HepG2 (cell line): ENCODE data around the gene VWA7. TPM values are rescaled to one million over a fixed set of nuclear protein-coding genes. Genes with fewer than 3 reads are reported as not detected.

Experiments
- BORCS8-MEF2B ChIP-seq: sonication (generic); formaldehyde crosslinking; IDR thresholded peaks from 2 replicates; pipeline ENCODE4 v1.8.0; 2022; ENCODE audit warnings: mild to moderate bottlenecking, missing genetic modification reagents
- CBX2 ChIP-seq, 2 experiments: fragments of 200-600 bp in 1 of 2; sonication (generic); formaldehyde crosslinking in 1 of 2; IDR thresholded peaks; 2 replicates each; pipeline versions ENCODE4 v1.7.0 to v1.8.1; 2018 to 2022; ENCODE audit warnings: low read depth in 2 of 2, low read length in 1 of 2, mild to moderate bottlenecking in 1 of 2, missing genetic modification reagents in 1 of 2
- ELF3 ChIP-seq: IDR thresholded peaks from 2 replicates; pipeline ENCODE4 v1.6.1; 2016; ENCODE audit warnings: missing genetic modification reagents, missing compliant biosample characterization
- FOXJ3 ChIP-seq: sonication (generic); formaldehyde crosslinking; IDR thresholded peaks from 2 replicates; pipeline ENCODE4 v1.4.0; 2020; ENCODE audit warnings: missing genetic modification reagents, mild to moderate bottlenecking, borderline replicate concordance
- HDAC1 ChIP-seq: sonication (generic); formaldehyde crosslinking; IDR thresholded peaks from 2 replicates; pipeline ENCODE4 v1.5.1; 2020; ENCODE audit warnings: mild to moderate bottlenecking, missing genetic modification reagents
- HOXA3 ChIP-seq: sonication (generic); formaldehyde crosslinking; IDR thresholded peaks from 2 replicates; pipeline ENCODE4 v1.5.0; 2020; ENCODE audit warnings: missing genetic modification reagents
- JARID2 ChIP-seq: sonication (generic); formaldehyde crosslinking; IDR thresholded peaks from 2 replicates; pipeline ENCODE4 v1.8.1; 2023; ENCODE audit warnings: missing genetic modification reagents, inconsistent platforms; ENCODE audit not compliant: insufficient replicate concordance
- TEAD3 ChIP-seq: optimal IDR thresholded peaks from 2 replicates; pipeline ENCODE3; 2016; ENCODE audit warnings: borderline replicate concordance
- ZNF30 ChIP-seq: sonication (generic); formaldehyde crosslinking; IDR thresholded peaks from 2 replicates; pipeline ENCODE4 v1.5.0; 2020; ENCODE audit warnings: mild to moderate bottlenecking, missing genetic modification reagents
- polyA plus RNA-seq, 8 experiments: library from polyadenylated mRNA; depleted of rRNA in 3 of 8; stranded (reverse) in 7 of 8; unstranded in 1 of 8; fragments of >200 nt; fragmentation: Illumina TruSeq in 4 of 8; extraction: Trizol in 4 of 8; gene quantifications; 2 replicates each; pipeline versions ENCODE4 v1.2.1 to v1.2.3, GENCODE V29; 2011 to 2016; ENCODE audit warnings: low read depth in 4 of 8, missing spikeins in 1 of 8, mixed read lengths in 1 of 8; ENCODE audit not compliant: insufficient read depth in 1 of 8
- total RNA-seq, 5 experiments: library from RNA; depleted of rRNA; stranded (reverse); fragments of >200 nt; fragmentation: Illumina TruSeq; extraction: Trizol; gene quantifications; 2 replicates each; pipeline ENCODE4 v1.2.3, GENCODE V29; 2016; ENCODE audit warnings: low read depth in 1 of 5
- TF ChIP-seq, protein P1 (sequence below): sonication (generic); formaldehyde crosslinking; IDR thresholded peaks from 2 replicates; pipeline ENCODE4 v1.4.0; 2020; ENCODE audit warnings: mild to moderate bottlenecking, missing genetic modification reagents
- TF ChIP-seq, protein P2 (sequence below): sonication (generic); formaldehyde crosslinking; IDR thresholded peaks from 2 replicates; pipeline ENCODE4 v1.8.0; 2022; ENCODE audit warnings: missing genetic modification reagents, mild to moderate bottlenecking, moderate library complexity, borderline replicate concordance
- TF ChIP-seq, protein P3 (sequence below): sonication (generic); formaldehyde crosslinking; IDR thresholded peaks from 2 replicates; pipeline ENCODE4 v1.4.0; 2020; ENCODE audit warnings: low read depth, missing genetic modification reagents
- TF ChIP-seq, protein P4 (sequence below): sonication (generic); formaldehyde crosslinking; IDR thresholded peaks from 2 replicates; pipeline ENCODE4 v1.4.0; 2020; ENCODE audit warnings: missing genetic modification reagents, mild to moderate bottlenecking, borderline replicate concordance

The VWA7 gene
- total and polyA plus RNA-seq, 2 of the 13 experiments (the other 11 are each of a cell fraction or from before 2014, with no cell fraction given) = 0.86 to 3.3 TPM

DNA sequence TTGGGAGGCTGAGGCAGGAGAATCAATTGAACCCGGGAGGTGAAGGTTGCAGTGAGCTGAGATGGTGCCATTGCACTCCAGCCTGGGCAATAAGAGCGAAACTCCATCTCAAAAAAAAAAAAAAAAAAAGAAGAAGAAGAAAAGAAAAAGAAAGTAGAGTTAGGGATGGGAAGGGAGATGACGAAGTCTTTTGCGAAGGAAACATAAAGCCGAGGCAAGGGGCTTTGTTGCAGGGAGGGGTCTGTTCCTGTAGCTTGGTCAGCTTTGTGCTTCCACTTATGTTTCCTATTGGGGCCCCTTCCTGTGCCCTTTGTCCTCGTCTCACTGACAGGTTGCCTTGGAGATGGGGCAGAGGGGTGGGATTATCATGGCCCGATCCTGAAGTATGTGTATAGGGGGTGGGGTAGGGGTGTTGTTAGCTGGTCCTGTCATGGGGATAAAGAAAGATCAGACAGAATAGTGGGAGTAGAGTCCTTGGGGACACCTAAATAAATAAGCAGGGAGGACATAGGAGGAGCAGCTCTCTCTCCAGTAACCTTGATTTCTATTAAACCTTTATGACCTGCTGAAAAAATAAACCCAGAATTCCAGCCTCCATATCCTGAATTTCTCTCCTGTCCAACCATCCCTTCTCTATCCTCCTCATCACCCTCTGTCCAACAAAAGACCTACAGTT lies 39.7 kb downstream of the VWA7 start (continued):
- TF ChIP-seq, protein P1, sequence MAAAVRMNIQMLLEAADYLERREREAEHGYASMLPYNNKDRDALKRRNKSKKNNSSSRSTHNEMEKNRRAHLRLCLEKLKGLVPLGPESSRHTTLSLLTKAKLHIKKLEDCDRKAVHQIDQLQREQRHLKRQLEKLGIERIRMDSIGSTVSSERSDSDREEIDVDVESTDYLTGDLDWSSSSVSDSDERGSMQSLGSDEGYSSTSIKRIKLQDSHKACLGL (CRISPR knock-in tag) = no peak
- TF ChIP-seq ZNF30 (no peak), JARID2 (CRISPR knock-in tag) (no peak), BORCS8-MEF2B (CRISPR knock-in tag) (0 out of 2 replicates have a peak, but pooled peaks have one; percentile 41), CBX2 (IDR thresholded peaks at IDR 0.05; ENCODE audit: low read depth, low read length) (no peak), CBX2 (CRISPR knock-in tag; IDR thresholded peaks at IDR 0.05; ENCODE audit: low read depth) (no peak), FOXJ3 (CRISPR knock-in tag) (peak; percentile 68), TEAD3 (CRISPR knock-in tag) (peak; percentile 71), HOXA3 (CRISPR knock-in tag) (peak; percentile 44; the same call in 1 of the 2 replicates), ELF3 (peak; percentile 62; the same call in 1 of the 2 replicates), HDAC1 (CRISPR knock-in tag) (peak; percentile 49)
- TF ChIP-seq, protein P2, sequence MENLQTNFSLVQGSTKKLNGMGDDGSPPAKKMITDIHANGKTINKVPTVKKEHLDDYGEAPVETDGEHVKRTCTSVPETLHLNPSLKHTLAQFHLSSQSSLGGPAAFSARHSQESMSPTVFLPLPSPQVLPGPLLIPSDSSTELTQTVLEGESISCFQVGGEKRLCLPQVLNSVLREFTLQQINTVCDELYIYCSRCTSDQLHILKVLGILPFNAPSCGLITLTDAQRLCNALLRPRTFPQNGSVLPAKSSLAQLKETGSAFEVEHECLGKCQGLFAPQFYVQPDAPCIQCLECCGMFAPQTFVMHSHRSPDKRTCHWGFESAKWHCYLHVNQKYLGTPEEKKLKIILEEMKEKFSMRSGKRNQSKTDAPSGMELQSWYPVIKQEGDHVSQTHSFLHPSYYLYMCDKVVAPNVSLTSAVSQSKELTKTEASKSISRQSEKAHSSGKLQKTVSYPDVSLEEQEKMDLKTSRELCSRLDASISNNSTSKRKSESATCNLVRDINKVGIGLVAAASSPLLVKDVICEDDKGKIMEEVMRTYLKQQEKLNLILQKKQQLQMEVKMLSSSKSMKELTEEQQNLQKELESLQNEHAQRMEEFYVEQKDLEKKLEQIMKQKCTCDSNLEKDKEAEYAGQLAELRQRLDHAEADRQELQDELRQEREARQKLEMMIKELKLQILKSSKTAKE (CRISPR knock-in tag) = peak; percentile 90
- TF ChIP-seq, protein P3, sequence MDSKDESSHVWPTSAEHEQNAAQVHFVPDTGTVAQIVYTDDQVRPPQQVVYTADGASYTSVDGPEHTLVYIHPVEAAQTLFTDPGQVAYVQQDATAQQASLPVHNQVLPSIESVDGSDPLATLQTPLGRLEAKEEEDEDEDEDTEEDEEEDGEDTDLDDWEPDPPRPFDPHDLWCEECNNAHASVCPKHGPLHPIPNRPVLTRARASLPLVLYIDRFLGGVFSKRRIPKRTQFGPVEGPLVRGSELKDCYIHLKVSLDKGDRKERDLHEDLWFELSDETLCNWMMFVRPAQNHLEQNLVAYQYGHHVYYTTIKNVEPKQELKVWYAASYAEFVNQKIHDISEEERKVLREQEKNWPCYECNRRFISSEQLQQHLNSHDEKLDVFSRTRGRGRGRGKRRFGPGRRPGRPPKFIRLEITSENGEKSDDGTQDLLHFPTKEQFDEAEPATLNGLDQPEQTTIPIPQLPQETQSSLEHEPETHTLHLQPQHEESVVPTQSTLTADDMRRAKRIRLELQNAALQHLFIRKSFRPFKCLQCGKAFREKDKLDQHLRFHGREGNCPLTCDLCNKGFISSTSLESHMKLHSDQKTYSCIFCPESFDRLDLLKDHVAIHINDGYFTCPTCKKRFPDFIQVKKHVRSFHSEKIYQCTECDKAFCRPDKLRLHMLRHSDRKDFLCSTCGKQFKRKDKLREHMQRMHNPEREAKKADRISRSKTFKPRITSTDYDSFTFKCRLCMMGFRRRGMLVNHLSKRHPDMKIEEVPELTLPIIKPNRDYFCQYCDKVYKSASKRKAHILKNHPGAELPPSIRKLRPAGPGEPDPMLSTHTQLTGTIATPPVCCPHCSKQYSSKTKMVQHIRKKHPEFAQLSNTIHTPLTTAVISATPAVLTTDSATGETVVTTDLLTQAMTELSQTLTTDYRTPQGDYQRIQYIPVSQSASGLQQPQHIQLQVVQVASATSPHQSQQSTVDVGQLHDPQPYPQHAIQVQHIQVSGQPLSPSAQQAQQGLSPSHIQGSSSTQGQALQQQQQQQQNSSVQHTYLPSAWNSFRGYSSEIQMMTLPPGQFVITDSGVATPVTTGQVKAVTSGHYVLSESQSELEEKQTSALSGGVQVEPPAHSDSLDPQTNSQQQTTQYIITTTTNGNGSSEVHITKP (CRISPR knock-in tag) = peak; percentile 82
- TF ChIP-seq, protein P4, sequence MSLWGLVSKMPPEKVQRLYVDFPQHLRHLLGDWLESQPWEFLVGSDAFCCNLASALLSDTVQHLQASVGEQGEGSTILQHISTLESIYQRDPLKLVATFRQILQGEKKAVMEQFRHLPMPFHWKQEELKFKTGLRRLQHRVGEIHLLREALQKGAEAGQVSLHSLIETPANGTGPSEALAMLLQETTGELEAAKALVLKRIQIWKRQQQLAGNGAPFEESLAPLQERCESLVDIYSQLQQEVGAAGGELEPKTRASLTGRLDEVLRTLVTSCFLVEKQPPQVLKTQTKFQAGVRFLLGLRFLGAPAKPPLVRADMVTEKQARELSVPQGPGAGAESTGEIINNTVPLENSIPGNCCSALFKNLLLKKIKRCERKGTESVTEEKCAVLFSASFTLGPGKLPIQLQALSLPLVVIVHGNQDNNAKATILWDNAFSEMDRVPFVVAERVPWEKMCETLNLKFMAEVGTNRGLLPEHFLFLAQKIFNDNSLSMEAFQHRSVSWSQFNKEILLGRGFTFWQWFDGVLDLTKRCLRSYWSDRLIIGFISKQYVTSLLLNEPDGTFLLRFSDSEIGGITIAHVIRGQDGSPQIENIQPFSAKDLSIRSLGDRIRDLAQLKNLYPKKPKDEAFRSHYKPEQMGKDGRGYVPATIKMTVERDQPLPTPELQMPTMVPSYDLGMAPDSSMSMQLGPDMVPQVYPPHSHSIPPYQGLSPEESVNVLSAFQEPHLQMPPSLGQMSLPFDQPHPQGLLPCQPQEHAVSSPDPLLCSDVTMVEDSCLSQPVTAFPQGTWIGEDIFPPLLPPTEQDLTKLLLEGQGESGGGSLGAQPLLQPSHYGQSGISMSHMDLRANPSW = no peak
